ENCODE results near the gene HIGD1A. TPM values are rescaled to one million over a fixed set of nuclear protein-coding genes. Genes with fewer than 3 reads are reported as not detected.

Gene HIGD1A
- total and polyA plus RNA-seq, 9 of the 15 experiments (the other 6 are each of a cell fraction or from before 2014, with no cell fraction given) = 165 to 1,185 (median 333) TPM

- TF ChIP-seq ZBTB40 (IDR thresholded peaks at IDR 0.05) = 0 out of 2 replicates have a peak, but pooled peaks have one; percentile 43
- TF ChIP-seq ZBTB40 (CRISPR knock-in tag; IDR thresholded peaks at IDR 0.05) = no peak
- peak; percentile 56; the same call in 1 of the 2 replicates for TF ChIP-seq KLF1 (tag; IDR thresholded peaks at IDR 0.05)
- TF ChIP-seq BRD4 (IDR thresholded peaks at IDR 0.05) = 0 out of 2 replicates have a peak, but pooled peaks have one; percentile 28
- TF ChIP-seq FOXK1 (CRISPR knock-in tag; IDR thresholded peaks at IDR 0.05; ENCODE audit: borderline replicate concordance) = peak; percentile 74; the same call in 1 of the 2 replicates
- TF ChIP-seq ELK1 (CRISPR knock-in tag; IDR thresholded peaks at IDR 0.05) = no peak
- peak; percentile 92 for TF ChIP-seq HMGXB4 (CRISPR knock-in tag; IDR thresholded peaks at IDR 0.05)
- peak; percentile 19; the same call in 1 of the 2 replicates for TF ChIP-seq RB1 (IDR thresholded peaks at IDR 0.05; ENCODE audit: low read depth)
- TF ChIP-seq TEAD4 (IDR thresholded peaks at IDR 0.05; ENCODE audit: low read length) = peak; percentile 52
- TF ChIP-seq TEAD4 (CRISPR knock-in tag; IDR thresholded peaks at IDR 0.05; ENCODE audit: borderline replicate concordance) = no peak
- peak; percentile 53 for TF ChIP-seq TAF1 (IDR thresholded peaks at IDR 0.05; ENCODE audit: control insufficient read depth, extremely low read depth, insufficient read depth, low read length, severe bottlenecking)
- peak; percentile 15 for TF ChIP-seq KDM5B (IDR thresholded peaks at IDR 0.05; ENCODE audit: insufficient replicate concordance, low read depth, low read length)
- TF ChIP-seq ZKSCAN3 (CRISPR knock-in tag; IDR thresholded peaks at IDR 0.05) = no peak
- no peak for TF ChIP-seq ZNF699 (CRISPR knock-in tag; IDR thresholded peaks at IDR 0.05; ENCODE audit: insufficient replicate concordance)
- TF ChIP-seq ZNF436 (CRISPR knock-in tag; IDR thresholded peaks at IDR 0.05) = 0 out of 2 replicates have a peak, but pooled peaks have one; percentile 24
These were observed 730 bp downstream of the HIGD1A start (continued) for GRCh38 chr3:42803414-42804105.
